Lung (tissue), 12 donors: ENCODE results near the gene EPB41L2. TPM values are rescaled to one million over a fixed set of nuclear protein-coding genes. Genes with fewer than 3 reads are reported as not detected.

Experiments used
- ATAC-seq: fragments of 200-7000 bp; cut with Tn5 transposase; one replicate; pipeline ENCODE4 v1.9.1; 2020; ENCODE audit warnings: moderate number of reproducible peaks; ENCODE audit not compliant: insufficient read depth, low FRiP score
- DNase-seq, 3 donors: peaks; one replicate each; pipeline ENCODE4 v3.0.0-alpha.2; 2013 to 2017
- H3K27ac ChIP-seq, 2 donors: one replicate each; pipeline ENCODE4 v1.5.1; 2013; ENCODE audit warnings: mild to moderate bottlenecking in 2 of 2, moderate library complexity in 2 of 2, control low read depth in 1 of 2, inconsistent platforms in 1 of 2, low read depth in 1 of 2, low read length in 1 of 2
- H3K27me3 ChIP-seq, 3 donors: one replicate each; pipeline ENCODE4 v1.5.1; 2013; ENCODE audit warnings: low read length in 2 of 3; ENCODE audit not compliant: control insufficient read depth in 3 of 3, insufficient read depth in 3 of 3
- H3K36me3 ChIP-seq, 4 donors: one replicate each; pipeline ENCODE4 v1.5.1; 2013; ENCODE audit warnings: low read length in 4 of 4, mild to moderate bottlenecking in 1 of 4, moderate library complexity in 1 of 4; ENCODE audit not compliant: control insufficient read depth in 4 of 4, insufficient read depth in 4 of 4
- H3K4me1 ChIP-seq, 5 donors: one replicate each; pipeline ENCODE4 v1.5.1; 2013; ENCODE audit warnings: low read length in 5 of 5, mild to moderate bottlenecking in 2 of 5, moderate library complexity in 1 of 5; ENCODE audit not compliant: control insufficient read depth in 5 of 5, insufficient read depth in 5 of 5
- H3K4me3 ChIP-seq: one replicate; pipeline ENCODE4 v1.5.1; 2013; ENCODE audit warnings: mild to moderate bottlenecking, control low read depth, moderate library complexity
- H3K9ac ChIP-seq, 2 donors: one replicate each; pipeline ENCODE4 v1.5.1; 2013; ENCODE audit warnings: low read length in 2 of 2, control low read depth in 1 of 2; ENCODE audit not compliant: insufficient read depth in 1 of 2
- H3K9me3 ChIP-seq, 4 donors: one replicate each; pipeline ENCODE4 v1.5.1; 2013; ENCODE audit warnings: low read length in 3 of 4, mild to moderate bottlenecking in 1 of 4, moderate library complexity in 1 of 4; ENCODE audit not compliant: control insufficient read depth in 4 of 4, insufficient read depth in 3 of 4
- CTCF ChIP-seq: IDR thresholded peaks from 2 replicates; pipeline ENCODE4 v1.5.1; 2012; ENCODE audit warnings: mild to moderate bottlenecking; ENCODE audit errors: control extremely low read depth, extremely low read depth
- WGBS, 2 donors: extraction: QIAGEN DNeasy Blood & Tissue Kit; methylation state at CpG; one replicate each; pipeline ENCODE4 v1.1.7; 2013; 5-methylcytosine and 5-hydroxymethylcytosine counted together
- polyA plus RNA-seq, 2 donors: library from polyadenylated mRNA; stranded (reverse); fragments of 200-250 nt; gene quantifications; one replicate each; pipeline ENCODE4 v1.2.1, GENCODE V29; 2013
- total RNA-seq, 2 donors: library from RNA; depleted of rRNA in 1 of 2; stranded (reverse); fragments of >200 nt in 1 of 2; gene quantifications; one replicate each; pipeline ENCODE4 v1.2.1, GENCODE V29; 2014 to 2021
- donor health status: control.
- donor health status: control.
- donor health status: Bipolar disorder and iron deficiency.
- donor health status: healthy.
- donor health status: DM: yes; HTN: yes; CAD: no.

The EPB41L2 gene
- total and polyA plus RNA-seq, 4 donors = 21.9 to 265 (median 52.7) TPM

- Histone ChIP-seq H3K36me3 (no peaks in the 10 kb centered on the region), H3K27ac (no peak overlapping the region), H3K4me1 (peaks cover 0 to 35% (median 5%) of the 10 kb centered on the region in 5 donors), H3K4me3 (no peak overlapping the region), H3K9ac (peak overlapping the region in 1 of 2 donors; percentile 23), H3K27me3 (no peaks in the 10 kb centered on the region), H3K9me3 (no peaks in the 10 kb centered on the region)
- TF ChIP-seq CTCF = no peak
- 90 to 94% methylated on average over 9 of the region's 9 CpGs for WGBS, 2 donors
- DNase-seq (no peak), ATAC-seq (no peak)
Observed at GRCh38 chr6:130970839-130971410, 92.1 kb downstream of the EPB41L2 start.

- Histone ChIP-seq H3K9me3 (no peaks in the 10 kb centered on the region), H3K9ac (peak overlapping the region; percentile 57 to 98), H3K4me3 (no peak overlapping the region), H3K27me3 (no peaks in the 10 kb centered on the region), H3K4me1 (peaks cover 4 to 38% (median 9%) of the 10 kb centered on the region in 5 donors), H3K27ac (peak overlapping the region; percentile 37 to 60), H3K36me3 (no peaks in the 10 kb centered on the region)
- WGBS, 2 donors = 46 to 62% methylated on average over 8 of the region's 8 CpGs
- DNase-seq (peak; percentile 91 to 98 (median 98)), ATAC-seq (no peak)
- no peak for TF ChIP-seq CTCF
Observed at GRCh38 chr6:130969791-130970491, 93.1 kb downstream of the EPB41L2 start.

GRCh38 chr6:130969166-130969565, 93.9 kb downstream of the EPB41L2 start:
- peak in 1 of 3 donors; percentile 60 for DNase-seq
- no peaks in the 10 kb centered on the region for H3K27me3 ChIP-seq
- no peak for TF ChIP-seq CTCF
- ATAC-seq = no peak
- WGBS, 2 donors = 66 to 76% methylated on average over 4 of the region's 4 CpGs
- H3K4me3 ChIP-seq = no peak overlapping the region
- peak overlapping the region; percentile 57 to 98 for H3K9ac ChIP-seq
- H3K36me3 ChIP-seq = no peaks in the 10 kb centered on the region
- H3K9me3 ChIP-seq = no peaks in the 10 kb centered on the region
- H3K4me1 ChIP-seq = peaks cover 4 to 43% (median 12%) of the 10 kb centered on the region in 5 donors
- H3K27ac ChIP-seq = peak overlapping the region in 1 of 2 donors; percentile 10
